Measurements from ENCODE around the gene WNK1.
"Not testable (repeated sequence)": the region's sequence is repeated elsewhere in the genome, so short reads cannot be mapped to it uniquely, and the experiment has no call there.

Gene WNK1

DNA sequence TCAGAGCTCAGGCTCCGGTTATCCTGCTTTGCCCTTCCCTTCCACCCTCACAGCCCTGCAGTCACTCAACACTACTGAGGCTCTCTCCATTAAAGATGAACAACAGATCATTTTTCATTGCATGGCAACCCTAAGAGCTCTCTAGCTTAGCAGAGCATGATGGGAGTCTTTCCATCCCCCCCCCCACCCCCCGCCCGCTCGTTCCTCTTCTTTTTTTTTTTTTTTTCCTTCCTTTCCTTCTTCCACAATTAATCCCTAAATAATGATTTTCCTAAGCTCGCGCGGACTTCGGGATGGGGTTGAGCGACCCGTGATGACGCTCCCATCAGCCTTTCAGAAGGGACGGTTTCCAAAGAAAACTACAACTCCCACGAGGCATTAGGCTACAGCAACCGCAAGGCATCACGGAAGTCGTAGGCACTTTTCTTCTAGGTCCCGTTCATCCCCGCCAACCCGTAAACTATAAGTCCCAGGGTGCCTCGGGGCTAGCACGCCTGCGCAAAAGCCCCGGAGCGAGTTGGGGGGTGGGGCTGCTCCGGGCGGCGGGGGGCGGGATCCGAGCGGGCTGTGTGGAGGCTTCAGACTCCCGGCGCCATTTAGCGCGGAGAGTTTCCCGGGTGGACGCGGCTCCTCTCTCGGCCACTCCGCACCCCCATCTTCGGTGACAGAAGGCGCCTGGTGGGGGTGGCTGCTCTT lies at the start of gene WNK1:
Gene WNK1, plus strand, starts transcription at position 581 of the 696 bp plus-strand sequence. CDS start 987 bp downstream, outside the sequence.
- peak; percentile 95 for DNase-seq (ENCODE audit: low read depth)

DNA sequence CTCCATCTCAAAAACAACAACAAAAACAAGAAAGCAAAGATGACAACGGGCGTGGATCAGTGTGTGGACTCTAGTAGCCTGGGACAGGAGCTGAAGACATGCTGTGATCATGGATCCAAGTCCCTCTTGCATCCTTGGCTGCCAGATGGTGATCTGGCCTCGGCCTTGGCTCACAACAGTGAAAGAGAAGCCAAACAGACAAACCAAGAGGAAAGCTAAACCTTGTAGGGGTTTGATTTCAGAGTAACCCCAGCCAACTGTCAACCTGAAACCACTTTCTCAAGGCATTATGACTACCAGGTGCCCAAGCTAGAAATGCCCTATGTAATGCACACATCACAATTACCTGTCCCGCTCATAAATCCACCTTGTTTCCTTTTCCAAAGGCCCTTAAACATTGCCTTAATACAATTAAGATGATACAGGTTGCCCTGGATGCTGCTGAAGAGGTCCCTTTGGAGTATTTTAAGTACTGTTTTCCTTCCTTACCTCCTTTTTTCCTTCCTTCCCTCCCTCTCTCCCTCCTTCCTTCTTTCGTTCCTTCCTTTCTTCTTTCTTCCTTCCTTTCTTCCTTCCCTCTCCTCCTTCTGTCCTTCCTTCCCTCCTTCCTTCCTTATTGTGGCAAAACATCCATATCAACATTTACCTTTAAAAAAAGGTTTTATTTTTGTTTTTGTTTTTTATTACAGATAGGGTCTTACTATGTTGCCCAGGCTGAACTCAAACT lies 47.7 kb upstream of the WNK1 start:
- DNase-seq (ENCODE audit: low read depth) = no peak

DNA sequence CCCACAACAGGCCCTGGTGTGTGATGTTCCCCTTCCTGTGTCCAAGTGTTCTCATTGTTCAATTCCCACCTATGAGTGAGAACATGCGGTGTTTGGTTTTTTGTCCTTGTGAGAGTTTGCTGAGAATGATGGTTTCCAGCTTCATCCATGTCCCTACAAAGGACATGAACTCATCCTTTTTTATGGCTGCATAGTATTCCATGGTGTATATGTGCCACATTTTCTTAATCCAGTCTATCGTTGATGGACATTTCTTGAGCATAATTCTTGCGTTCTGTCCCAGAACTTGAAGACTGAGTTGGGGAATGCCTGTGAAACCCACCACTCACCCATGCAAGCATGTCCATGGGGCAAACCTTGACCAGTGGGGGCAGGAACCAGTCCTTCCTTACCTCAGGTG lies 44.3 kb upstream of the WNK1 start:
- not testable (repeated sequence) for DNase-seq (ENCODE audit: low read depth)

DNA sequence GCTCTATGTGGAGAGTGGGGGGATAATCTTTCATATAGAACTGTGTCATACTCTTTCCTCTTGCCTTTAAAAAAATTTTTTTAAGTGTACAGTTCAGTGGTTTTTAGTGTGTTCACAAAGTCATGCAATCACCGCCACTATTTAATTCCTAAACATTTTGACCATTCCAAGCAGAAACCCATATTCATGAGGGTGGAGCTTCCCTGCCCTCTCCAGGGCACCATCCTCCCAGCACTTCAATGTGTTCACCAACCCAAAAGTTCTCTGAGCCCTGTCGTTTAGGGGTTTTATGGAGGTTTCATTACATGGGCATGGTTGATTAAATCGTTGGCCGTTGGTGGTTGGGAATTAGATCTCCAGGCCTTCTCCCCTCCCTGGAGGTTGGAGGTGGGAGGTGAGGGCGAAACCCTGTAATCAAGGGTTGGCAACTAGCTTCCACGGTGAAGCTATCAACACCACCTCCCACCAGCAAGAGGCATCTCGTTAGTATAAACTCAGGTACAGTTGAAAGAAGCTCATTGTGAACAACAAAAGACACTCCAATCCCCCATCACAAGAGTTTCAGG lies 42.8 kb upstream of the WNK1 start:
- DNase-seq (ENCODE audit: low read depth) = no peak

DNA sequence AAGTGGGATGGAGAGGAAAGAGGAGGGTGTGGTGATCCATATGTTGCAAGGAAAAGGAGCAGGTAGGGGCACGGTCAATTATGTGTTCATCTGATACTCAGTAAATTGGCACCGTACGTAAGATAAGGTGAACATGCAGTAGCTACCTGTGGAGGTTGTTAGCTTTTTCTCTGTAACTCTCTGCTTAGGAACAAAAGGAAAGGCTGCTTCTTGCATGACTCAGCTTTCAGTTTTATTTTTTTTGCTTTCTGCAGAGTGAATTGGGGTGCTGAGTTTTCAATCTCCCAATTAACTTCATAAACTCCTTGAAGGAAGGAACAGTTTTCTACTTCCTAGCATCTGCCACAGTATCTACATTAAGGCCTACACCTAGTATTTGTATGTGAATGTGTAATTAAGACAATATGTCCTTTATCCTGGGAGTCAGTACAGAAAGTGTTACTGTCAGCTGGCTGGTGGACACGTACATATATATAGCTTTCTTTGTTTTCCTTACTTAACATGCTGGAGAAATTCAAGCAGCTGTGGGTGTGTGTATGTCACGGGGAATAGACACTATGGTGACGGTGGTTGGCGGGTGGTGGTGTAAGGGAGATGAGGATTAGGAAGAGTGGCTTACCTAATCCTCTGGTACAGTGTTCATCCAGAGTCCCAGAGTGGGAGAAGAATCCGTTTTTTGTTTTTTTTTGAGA lies 40.1 kb upstream of the WNK1 start:
- DNase-seq (ENCODE audit: low read depth) = no peak

DNA sequence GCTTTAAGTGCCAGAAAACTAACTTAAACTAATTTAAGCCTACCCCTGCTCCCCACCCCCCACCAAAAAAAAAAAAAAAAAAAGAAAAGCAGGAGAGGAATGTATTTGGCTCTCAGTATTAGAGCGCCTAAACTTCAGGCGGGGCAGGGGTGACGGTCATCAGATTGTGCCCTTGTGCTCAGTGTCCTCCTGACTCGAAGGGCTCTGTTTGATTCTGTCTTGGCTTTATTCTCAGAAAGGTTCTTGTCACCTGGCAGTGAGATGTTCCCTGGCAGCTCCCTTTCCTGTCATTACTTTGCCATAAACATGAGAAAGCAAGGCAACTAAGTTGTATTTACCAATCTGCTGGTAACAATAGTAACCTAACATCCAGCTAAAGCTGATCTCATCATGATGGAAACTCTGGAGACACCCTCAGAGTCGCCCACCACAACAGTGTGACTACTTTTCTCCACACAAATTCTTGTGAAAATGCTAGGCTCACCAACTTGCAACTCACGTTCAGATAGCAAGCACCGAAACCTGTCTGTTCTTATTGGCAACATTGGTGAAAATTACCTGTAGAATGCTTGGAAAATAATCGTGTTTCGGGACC lies 39.0 kb upstream of the WNK1 start:
- DNase-seq (ENCODE audit: low read depth) = no peak

DNA sequence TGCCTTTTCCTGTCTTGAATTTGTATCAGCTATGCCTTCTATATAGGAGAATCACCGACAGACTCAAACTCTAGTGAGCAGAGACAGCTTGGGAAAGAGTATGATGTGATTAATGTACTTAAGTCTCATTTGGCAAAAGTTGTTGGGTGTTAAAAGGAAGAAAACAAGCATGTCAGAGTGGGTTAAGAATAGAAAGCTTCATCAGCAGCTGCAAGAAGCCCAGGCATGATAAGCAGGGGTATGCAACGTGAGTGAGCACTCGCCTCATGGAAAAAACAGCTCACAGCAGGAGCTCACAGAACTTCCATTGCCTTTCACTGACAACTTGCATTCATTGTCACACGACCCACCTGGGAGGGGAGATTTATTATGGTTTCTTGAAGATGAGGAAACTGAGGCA lies 35.9 kb upstream of the WNK1 start:
- DNase-seq (ENCODE audit: low read depth) = no peak

DNA sequence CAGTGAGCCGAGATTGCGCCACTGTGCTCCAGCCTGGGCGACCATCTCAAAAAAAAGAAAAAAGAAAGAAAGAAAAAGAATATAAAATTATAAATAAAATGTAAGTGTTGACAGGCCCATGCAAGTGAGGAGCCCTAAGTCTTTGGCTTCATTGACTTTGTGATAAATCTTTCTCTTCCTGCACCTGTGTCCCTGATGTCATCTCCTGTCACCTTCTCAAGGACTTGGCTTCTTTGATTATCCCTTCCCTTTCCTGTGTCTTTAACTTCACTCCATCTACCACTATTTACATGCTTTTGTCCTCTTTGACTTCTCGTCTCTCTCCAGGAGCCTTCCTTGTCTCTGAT lies 33.6 kb upstream of the WNK1 start:
- no peak for DNase-seq (ENCODE audit: low read depth)

DNA sequence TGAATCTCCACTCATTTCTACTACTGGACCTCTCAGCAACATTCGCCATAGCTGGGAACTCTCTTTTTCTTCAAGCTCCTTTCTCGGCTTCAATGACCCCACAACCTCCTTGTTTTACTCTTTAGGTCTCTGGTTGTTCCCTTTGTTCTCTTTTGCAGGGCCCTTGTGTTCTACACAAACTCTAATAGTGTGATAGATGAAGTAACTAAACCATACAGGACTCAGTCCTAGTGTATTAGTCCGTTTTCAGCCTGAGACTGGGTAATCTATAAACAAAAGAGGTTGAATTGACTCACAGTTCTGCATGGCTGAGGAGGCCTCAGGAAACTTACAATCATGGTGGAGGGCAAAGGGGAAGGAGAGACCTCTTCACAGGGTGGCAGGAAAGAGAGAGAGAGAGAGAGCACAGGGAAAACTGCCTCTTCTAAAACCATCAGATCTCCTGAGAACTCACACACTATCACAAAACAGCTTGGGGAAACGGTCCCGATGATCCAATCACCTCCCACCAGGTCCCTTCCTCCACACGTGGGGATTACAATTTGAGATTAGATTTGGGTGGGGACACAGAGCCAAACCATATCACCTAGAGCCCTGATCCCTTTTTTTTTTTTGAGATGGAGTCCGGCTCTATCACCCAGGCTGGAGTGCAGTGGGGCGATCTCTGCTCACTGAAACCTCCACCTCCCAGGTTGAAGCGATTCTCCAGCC lies 32.0 kb upstream of the WNK1 start:
- no peak for DNase-seq (ENCODE audit: low read depth)

DNA sequence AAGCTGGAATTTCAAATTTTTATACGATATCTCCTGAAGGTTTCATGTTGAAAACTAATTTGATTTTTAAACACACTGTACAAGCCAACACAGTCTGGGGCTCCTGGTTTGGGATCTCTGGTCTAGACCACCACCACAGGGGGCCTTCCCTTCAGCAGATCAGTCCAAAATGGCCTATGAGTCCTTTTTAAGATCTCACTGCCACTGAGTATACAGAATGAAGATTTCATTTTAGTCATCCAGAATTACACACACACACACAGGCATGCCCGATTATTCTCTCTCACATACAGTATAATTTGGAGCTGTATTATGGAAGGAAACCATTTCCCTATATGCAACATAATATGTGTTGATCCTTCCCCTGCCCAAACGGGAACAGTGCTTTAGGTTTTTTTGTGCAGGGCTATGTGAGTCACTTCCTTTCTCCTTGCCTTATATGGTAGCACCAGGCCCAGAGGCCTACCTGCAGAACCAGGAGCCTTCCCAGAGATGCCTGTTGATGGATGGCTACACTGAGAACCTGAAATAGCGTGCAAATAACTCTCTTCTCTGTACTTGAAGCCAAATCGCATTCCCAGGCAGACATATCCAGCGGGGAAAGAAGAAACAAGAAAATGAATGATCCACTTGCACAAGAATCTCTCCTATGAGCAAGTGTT lies 28.1 kb upstream of the WNK1 start:
- DNase-seq (ENCODE audit: low read depth) = peak; percentile 27

DNA sequence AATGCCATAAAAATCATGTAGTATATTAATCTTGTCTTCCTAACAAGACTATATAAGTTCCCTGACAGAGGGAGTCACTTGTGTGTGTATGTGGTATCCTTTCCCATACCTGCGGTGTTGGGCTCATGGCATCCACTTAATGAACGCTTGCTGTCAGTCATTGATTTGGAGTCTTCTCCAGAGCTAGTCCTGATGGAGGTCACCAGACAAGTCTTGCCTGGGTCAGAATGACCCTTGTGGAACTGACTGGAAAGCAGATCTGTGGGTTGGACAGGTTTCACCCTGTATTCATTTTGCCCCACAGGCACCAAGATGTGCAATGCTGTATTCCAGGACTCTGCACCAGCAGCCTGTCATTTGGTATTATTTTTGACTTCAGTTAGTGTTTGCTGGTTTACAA lies 27.3 kb upstream of the WNK1 start:
- DNase-seq (ENCODE audit: low read depth) = no peak

DNA sequence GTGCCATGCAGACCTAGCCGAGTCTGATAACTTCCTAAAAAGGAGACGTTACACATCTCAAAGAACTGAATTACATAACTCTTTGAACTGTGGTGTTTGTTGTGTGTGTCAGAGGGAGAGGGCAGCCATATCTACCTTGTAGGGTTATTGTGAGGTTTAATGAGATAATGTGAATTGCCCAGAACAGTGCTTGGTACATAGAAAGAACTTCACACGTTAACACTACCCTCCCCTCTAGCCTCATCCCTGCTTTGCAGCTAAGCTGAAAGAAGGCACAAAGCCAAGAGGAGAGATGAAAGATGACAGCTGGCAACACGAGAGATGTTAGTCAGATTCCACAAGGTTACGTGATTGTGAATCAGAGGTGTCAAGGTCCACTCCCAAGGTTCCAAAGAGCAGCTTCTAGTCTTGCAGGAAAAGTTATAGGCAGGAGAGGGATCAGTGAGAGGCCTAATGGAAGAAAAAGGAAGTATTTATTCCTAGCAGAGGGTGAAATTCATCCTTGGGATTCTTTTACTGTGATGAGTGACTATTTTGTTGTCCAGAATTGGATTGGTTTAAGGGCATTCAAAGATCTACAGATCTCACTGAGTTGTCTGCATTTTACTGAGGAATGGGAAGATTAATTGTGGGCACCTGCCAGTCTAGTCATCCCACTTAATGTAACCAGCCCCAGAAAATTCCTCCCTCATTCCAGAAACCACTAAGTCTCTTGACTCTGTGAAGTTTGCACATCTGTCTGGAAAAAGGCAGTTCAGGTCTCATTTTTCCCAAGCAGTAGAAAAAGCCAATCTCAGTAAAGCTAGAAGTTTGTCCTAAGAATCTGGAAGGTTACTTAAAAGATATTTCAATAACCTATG lies 25.9 kb upstream of the WNK1 start:
- no peak for DNase-seq (ENCODE audit: low read depth)

DNA sequence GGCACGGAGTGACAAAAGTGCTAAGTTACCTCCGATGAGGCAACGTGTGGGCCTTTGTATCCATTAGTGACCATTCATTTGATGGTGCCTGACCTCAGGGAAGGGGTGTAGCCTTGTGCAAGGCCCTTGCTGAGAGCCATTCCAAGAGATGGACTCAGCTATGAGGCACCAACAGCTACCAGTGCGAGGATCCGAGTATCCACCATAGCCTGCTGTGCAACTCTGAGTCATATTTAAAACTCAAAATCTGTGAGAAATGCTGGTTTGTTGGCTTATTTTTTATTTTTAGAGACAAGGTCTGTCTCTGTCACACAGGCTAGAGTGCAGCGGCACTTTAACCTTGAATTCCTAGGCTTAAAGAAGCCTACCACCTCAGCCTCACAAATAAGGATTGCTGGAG lies 25.1 kb upstream of the WNK1 start:
- no peak for DNase-seq (ENCODE audit: low read depth)

DNA sequence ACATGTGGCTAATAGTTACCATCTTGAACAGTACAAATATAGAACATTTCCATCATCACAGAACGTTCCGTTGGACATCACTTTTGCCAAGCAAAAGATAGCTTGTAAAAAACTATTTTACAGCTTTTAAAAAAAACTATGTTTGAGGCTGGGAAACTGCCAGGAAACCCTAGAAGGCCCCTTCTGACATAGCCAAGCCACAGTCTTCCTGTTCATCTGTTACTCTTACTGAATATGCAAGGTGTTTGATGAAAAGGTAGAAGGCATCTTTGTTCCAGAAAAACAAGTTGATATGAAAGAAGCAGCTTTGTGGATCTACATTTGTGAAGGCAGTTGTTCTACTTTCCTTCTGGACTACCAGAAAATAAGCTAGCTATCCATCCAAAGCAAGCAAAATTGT lies 23.6 kb upstream of the WNK1 start:
- no peak for DNase-seq (ENCODE audit: low read depth)

DNA sequence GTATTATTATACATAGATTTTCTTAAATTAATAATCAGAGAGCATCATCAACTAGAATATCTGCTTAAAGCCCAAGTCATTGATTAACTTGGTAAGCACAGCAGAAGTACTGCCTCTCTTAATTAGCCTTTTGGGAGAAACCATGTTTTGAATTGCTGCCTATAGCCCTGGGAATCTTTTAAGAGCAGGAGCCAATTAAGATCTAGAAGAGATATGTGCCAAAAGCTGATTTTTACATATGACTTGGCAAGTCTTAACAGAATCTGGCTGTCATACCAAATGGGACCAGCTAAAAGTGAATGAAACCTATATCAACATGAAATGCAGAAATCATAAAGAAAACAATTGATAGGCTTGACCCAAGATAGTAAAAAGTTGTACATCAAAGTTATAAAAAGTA lies 23.2 kb upstream of the WNK1 start:
- DNase-seq (ENCODE audit: low read depth) = no peak

DNA sequence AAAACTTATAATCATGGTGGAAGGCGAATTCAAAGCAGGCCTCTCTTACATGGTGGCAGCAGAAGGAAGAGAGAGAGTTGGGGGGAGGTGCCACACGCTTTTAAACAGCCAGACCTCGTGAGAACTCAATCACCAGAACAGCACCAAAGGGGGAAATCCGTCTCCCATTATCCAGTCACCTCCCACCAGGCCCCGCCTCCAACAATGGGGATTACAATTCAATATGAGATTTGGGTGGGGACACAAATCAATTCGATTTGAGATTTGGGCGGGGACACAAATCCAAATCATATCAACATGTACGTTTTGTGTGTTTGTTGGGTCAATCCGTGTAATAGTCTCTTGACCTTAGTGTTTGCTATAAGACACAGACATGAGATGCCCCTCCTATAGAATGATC lies 21.8 kb upstream of the WNK1 start:
- no peak for DNase-seq (ENCODE audit: low read depth)

DNA sequence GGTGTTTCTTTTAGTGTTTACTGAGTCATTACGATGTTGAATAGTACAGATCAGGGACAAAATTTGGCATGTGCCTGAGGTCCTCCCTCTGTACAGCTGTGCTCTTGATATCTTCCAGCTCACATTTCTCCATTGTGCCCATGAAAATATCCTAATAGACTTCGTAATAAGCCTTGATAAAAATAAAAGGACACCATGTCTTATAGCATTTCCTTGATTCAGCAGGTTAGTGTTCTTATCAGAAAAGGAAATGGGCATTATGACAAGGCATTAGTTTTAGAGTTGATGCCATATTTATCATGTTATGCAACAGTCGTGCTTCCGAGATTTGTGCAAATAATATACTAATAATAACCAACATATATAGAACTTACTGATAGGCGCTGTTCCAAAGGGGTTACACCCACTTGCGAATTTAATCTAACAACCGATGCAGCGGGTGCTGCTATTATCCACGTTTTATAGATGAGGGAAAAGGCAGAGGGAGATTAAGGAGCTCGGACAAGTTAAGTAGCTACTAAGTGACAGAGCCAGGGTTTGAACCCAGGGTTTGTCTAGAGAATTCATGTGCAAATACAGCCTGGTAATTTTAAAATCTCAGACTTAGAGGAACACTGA lies 15.1 kb upstream of the WNK1 start:
- no peak for DNase-seq (ENCODE audit: low read depth)

DNA sequence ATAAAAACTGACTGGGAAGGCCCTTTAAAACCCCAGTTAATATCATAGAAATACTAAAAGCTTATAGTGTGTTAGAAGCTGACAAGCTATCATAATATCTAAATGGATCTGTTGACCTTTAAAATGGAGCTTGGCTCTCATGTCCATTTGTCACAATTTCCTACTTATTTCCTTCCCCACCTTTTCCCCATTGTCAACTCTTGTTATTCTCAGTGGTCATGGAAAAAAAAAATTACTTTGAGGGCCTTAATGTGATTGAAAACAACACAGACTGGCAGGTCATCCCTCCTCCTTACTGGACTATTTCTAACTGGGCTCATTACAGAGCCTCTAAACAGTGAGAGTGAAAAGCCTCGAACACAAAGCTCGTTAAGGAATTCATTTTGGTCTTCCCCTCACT lies 13.7 kb upstream of the WNK1 start:
- no peak for DNase-seq (ENCODE audit: low read depth)

DNA sequence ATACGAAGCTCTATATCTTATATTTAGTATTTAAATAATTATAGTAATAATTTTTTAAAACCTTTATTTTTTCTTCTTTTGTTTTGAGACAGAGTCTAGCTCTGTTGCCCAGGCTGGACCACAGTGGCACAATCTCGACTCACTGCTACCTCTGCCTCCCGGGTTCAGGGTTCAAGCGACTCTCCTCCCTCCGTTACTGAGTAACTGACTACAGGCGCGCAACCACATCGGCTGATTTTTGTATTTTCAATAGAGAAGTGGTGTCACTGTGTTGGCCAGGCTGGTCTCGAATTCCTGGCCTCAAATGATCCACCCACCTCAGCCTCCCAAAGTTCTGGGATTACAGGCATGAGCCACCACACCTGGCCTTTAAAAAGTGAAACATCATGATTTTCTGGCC lies 13.0 kb upstream of the WNK1 start:
- no peak for DNase-seq (ENCODE audit: low read depth)

DNA sequence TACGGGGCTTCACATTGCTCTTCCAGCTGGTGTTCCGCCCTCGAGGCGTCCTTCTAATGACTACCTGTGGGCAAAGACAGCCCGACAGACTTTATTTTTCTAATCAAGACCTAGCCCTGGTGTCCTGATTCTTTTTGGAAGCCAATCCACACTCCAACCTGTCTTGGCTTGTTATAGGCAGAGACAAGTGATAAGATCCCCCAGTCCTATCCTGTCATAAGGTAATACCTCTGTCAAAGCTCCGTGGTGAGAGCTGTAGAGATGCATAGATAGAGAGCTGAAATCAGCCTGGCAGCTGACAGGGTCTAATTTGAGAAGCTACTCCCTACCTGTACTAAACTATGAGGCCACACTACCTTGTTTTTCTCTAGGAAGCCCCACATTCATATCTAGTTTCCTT lies 11.5 kb upstream of the WNK1 start:
- no peak for DNase-seq (ENCODE audit: low read depth)

Measured in T-helper 22 cell (primary cell).